KMS-11 (cell line): ENCODE measurements around the gene GRAMD4.

Experiments
- H2AFZ ChIP-seq: fragments of 200-600 bp; sonication (generic); 2 replicates; pipeline ENCODE4 v1.6.1; 2016; ENCODE audit warnings: antibody characterized with exemption, mixed run types, low read depth
- H3K27ac ChIP-seq: fragments of 200-600 bp; sonication (generic); 2 replicates; pipeline ENCODE4 v1.6.1; 2016; ENCODE audit warnings: mild to moderate bottlenecking, mixed run types
- H3K27me3 ChIP-seq: fragments of 200-600 bp; sonication (generic); 2 replicates; pipeline ENCODE4 v1.6.1; 2017; ENCODE audit warnings: mild to moderate bottlenecking, low read depth, mixed run types, moderate library complexity; ENCODE audit not compliant: insufficient read depth
- H3K36me3 ChIP-seq: fragments of 200-600 bp; sonication (generic); 2 replicates; pipeline ENCODE4 v1.6.1; 2017; ENCODE audit warnings: mild to moderate bottlenecking, mixed run types; ENCODE audit not compliant: insufficient read depth
- H3K4me1 ChIP-seq: fragments of 200-600 bp; sonication (generic); 2 replicates; pipeline ENCODE4 v1.6.1; 2016; ENCODE audit warnings: mild to moderate bottlenecking, low read depth, mixed run types; ENCODE audit not compliant: poor library complexity, severe bottlenecking
- H3K4me2 ChIP-seq: fragments of 200-600 bp; sonication (generic); 2 replicates; pipeline ENCODE4 v1.7.0; 2016; ENCODE audit warnings: mild to moderate bottlenecking, mixed run types
- H3K4me3 ChIP-seq: fragments of 200-600 bp; sonication (generic); IDR thresholded peaks from 2 replicates; pipeline ENCODE4 v1.6.1; 2017; ENCODE audit warnings: low read depth, low read length, mixed read lengths; ENCODE audit not compliant: insufficient read depth
- H3K79me2 ChIP-seq: fragments of 200-600 bp; sonication (generic); 2 replicates; pipeline ENCODE4 v1.6.1; 2016; ENCODE audit warnings: low read depth, mixed run types; ENCODE audit not compliant: insufficient read depth
- H3K9ac ChIP-seq: fragments of 200-600 bp; sonication (generic); 2 replicates; pipeline ENCODE4 v1.6.1; 2016; ENCODE audit warnings: mild to moderate bottlenecking, mixed run types
- H4K20me1 ChIP-seq: fragments of 200-600 bp; sonication (generic); 2 replicates; pipeline ENCODE4 v1.6.1; 2016; ENCODE audit warnings: mild to moderate bottlenecking, mixed run types; ENCODE audit not compliant: insufficient read depth
- CTCF ChIP-seq: fragments of 200-600 bp; sonication (generic); conservative IDR thresholded peaks from 2 replicates; pipeline ENCODE4 v1.6.1; 2017; ENCODE audit warnings: low read depth, mild to moderate bottlenecking, antibody characterized with exemption, low read length, moderate library complexity, mixed read lengths

The GRAMD4 gene

DNA sequence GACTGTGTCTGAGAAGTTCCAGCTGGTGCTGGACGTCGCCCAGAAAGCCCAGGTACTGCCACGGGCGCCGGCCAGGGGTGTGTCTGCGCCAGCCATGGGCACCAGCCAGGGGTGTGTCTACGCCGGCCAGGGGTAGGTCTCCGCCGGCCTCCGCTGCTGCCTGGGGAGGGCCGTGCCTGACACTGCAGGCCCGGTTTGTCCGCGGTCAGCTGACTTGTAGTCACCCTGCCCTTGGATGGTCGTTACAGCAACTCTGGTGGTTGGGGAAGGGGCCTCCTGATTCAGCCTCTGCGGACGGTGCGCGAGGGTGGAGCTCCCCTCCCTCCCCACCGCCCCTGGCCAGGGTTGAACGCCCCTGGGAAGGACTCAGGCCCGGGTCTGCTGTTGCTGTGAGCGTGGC lies 47.9 kb downstream of the GRAMD4 start:
- H3K4me3 ChIP-seq: no peak overlapping the region
- no peak overlapping the region for H2AFZ ChIP-seq
- H3K4me1 ChIP-seq: no peaks in the 10 kb centered on the region
- no peak overlapping the region for H3K4me2 ChIP-seq
- no peak overlapping the region for H3K27ac ChIP-seq
- H4K20me1 ChIP-seq: no peaks in the 10 kb centered on the region
- no peaks in the 10 kb centered on the region for H3K27me3 ChIP-seq
- H3K36me3 ChIP-seq: no peaks in the 10 kb centered on the region
- no peak overlapping the region for H3K9ac ChIP-seq
- no peak for TF ChIP-seq CTCF
- no peaks in the 10 kb centered on the region for H3K79me2 ChIP-seq

GRCh38 chr22:46669201-46669600 lies 49.0 kb downstream of the GRAMD4 start:
- Histone ChIP-seq H3K36me3 (no peaks in the 10 kb centered on the region), H3K4me1 (no peaks in the 10 kb centered on the region), H3K27ac (no peak overlapping the region), H4K20me1 (no peaks in the 10 kb centered on the region), H3K27me3 (no peaks in the 10 kb centered on the region), H2AFZ (no peak overlapping the region), H3K4me2 (no peak overlapping the region), H3K9ac (no peak overlapping the region), H3K4me3 (no peak overlapping the region), H3K79me2 (no peaks in the 10 kb centered on the region)
- no peak for TF ChIP-seq CTCF

- no peak overlapping the region for H3K4me3 ChIP-seq
- TF ChIP-seq CTCF: no peak
- H3K27me3 ChIP-seq: no peaks in the 10 kb centered on the region
These were observed 51.7 kb downstream of the GRAMD4 start for GRCh38 chr22:46671824-46672432.

GRCh38 chr22:46672731-46673130 lies 52.5 kb downstream of the GRAMD4 start:
- H3K9ac ChIP-seq: no peak overlapping the region
- H3K79me2 ChIP-seq: no peaks in the 10 kb centered on the region
- no peaks in the 10 kb centered on the region for H3K27me3 ChIP-seq
- H3K4me1 ChIP-seq: no peaks in the 10 kb centered on the region
- no peak overlapping the region for H3K4me2 ChIP-seq
- no peaks in the 10 kb centered on the region for H3K36me3 ChIP-seq
- no peak overlapping the region for H3K27ac ChIP-seq
- no peak overlapping the region for H3K4me3 ChIP-seq
- H4K20me1 ChIP-seq: no peaks in the 10 kb centered on the region
- no peak overlapping the region for H2AFZ ChIP-seq
- no peak for TF ChIP-seq CTCF

More at GRCh38 chr22:46671824-46672432, 51.7 kb downstream of the GRAMD4 start:
- Histone ChIP-seq H2AFZ (no peak overlapping the region), H4K20me1 (no peaks in the 10 kb centered on the region), H3K79me2 (no peaks in the 10 kb centered on the region), H3K4me2 (no peak overlapping the region), H3K4me1 (no peaks in the 10 kb centered on the region), H3K9ac (no peak overlapping the region), H3K27ac (no peak overlapping the region), H3K36me3 (no peaks in the 10 kb centered on the region)
